H4 (cell line): ENCODE data around the gene FNIP2. TPM values are rescaled to one million over a fixed set of nuclear protein-coding genes. Genes with fewer than 3 reads are reported as not detected.
A peak's percentile ranks its signal among the peaks of the same experiment; 100 is the strongest.
"Not testable (repeated sequence)": the region's sequence is repeated elsewhere in the genome, so short reads cannot be mapped to it uniquely, and the experiment has no call there.

ENCODE experiments used
- DNase-seq: peaks from one replicate; pipeline ENCODE4 v3.0.0-alpha.2; 2015; ENCODE audit warnings: low spot score
- total RNA-seq: library from RNA; depleted of rRNA; stranded (reverse); fragments of >200 nt; shearing (Covaris generic); gene quantifications from 2 replicates; pipeline ENCODE4 v1.2.3, GENCODE V29; 2014

Gene FNIP2
- total RNA-seq, 1 experiment from 2014 or later = 5.7 TPM

DNA sequence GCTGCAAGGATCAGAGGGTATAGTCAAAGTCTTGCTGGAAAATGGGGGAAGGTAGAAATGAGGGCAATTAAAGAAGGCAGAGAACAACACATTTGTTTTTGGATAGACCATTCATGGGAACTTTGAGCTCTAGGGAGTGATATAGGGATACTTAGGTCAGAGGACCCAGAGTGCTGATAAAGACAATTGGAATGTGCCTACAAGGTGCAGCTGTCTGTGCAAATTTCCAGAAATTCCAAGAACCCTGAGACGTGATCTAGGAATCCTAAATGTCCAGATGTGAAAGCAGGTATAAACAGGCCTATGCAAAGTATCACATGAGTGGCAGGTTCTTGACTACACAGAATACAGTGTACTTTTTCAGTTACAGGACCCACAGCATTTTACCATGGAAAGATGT lies 24.2 kb downstream of the FNIP2 start:
- DNase-seq = no peak

DNA sequence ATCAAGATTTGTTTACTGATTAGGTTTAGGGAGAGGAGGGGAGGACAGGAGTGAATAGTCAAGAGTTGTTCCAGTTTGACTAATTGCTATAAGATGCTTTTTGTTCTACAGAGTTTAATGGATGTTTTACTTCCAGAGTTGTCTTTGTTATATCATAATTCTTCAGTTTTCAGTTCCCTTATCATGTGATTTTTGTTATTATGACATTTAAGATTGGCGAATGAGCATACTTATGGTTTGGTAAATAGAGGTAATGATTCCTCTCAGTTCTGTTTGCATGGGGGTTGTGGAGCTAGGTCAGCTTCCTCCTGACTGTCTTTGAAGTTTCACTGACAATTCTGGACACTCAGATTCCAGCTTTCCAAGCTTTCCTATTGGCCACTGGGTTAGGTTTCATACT lies 24.6 kb downstream of the FNIP2 start:
- DNase-seq = not testable (repeated sequence)

DNA sequence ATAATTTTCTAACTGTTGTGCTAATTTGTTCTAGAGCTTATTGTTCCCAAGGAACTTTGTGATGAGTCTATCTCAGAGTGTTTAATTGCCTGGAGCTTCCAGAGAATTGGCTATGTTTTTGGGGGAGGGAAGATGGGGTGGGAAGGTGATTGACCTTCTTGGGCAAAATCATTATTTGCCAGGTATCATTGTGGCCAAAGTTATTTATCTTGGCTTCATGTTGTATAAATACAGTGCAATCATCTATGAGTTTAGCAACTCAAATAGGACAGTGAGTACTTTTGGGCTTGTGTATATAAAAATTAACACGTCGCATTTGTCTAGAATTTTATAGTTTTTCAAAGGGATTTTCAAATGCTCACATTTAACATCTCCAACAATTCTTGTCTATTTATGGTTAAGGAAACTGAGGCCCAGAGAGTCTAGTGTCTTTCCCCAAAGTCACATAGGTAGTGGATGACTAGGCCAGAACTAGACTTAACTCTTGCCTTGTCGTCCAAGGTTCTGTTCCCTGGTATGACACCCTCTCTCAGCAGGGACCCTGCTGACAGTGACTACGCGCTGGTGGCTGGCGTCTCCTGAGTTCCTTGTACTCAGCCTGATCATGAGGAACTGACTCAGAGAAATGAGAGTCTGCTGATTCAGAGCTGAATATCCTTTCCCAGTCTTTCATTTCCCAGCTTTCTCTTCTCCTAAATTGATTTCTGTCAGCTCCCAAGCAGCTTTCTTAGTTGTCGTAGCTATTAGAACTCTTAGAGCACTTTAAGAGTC lies 27.7 kb downstream of the FNIP2 start:
- no peak for DNase-seq

DNA sequence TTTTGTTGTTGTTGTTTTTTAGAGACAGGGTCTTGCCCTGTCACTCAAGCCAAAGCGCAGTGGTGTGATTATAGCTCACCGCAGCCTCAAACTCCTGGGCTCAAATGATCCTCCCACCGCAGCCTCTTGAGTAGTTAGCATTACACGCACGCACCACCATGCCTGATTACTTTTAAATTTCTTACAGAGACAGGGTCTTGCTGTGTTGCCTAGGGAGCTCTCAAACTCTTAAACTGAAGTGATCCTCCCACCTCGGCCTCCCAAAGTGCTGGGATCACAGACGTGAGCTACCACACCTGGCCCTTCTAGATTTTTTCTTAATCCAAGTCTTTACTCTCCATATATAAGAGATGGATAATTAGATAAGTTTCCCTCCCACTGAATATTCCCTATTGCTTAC lies 29.2 kb downstream of the FNIP2 start:
- DNase-seq = no peak

DNA sequence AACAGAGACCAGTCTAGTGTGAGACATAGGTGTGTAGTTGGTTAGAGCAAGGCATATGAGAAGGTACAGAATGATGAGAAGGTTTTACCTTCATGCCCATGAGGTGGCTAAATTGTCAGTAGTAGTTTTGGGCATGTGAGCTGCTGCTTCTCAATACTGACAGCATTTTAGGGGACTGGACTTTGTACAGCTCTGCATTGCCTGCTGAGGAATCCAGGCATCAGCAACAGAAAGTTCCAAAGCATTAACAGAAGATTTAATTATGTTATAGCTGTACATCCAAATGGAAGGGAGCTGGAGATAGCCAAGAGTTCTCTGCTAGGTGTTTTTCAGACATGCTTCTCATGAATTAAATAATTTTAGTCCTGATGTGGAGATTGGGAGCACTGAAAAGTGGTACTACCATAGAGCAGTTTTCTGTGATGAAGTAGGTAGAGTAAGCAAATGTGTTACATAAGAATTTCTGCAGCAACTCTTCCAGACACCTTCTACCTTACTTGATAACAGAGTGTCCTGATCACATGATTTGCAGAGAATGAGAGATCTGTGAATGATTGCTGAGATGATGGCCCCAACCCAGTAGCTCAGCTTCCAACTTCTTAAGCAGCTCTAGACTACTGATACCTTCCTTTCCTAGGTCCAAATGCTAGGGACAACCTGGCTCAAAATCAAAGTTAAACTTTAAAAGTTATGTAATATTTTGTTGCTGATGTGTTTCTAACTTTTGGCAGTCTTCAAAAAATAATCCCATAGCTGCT lies 30.4 kb downstream of the FNIP2 start:
- DNase-seq = no peak

DNA sequence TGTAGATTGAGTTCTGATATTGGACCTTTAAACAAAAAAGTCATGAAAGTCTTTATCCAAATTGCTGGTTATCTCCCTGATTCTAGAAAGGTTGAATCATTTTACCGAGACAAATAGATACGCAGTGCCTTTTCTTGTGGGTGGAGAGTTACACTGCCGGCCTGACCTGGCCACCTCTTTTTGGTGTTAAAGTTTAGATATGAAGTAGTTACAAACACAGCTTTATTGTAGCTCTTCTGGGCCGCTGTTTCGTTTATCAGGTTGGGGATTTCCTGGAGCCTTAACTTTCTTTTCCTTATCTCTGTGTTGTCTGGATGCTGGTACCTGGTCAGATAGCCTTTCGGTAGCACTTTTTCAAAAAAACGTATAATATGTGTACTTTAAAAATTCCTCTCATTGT lies 31.0 kb downstream of the FNIP2 start:
- no peak for DNase-seq

DNA sequence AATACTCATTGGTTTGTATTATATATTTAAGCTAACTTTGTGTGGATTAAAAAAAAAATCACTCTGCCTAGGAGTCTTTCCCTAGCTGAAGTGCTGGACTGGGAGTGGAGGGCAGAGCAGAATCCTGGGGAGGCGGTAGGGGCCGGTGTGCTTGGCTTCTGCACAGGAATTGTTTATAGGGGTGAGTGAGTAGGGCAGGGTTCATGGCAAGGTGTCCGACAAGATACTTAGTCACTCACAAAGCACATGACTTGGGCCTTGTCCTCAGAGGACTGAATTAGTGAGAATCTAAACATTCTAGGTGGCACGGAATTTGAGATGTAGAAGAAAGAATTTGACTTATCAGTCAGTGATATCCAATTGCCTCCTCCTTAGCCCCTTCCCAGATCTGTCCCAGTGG lies 32.2 kb downstream of the FNIP2 start:
- DNase-seq = peak; percentile 14

DNA sequence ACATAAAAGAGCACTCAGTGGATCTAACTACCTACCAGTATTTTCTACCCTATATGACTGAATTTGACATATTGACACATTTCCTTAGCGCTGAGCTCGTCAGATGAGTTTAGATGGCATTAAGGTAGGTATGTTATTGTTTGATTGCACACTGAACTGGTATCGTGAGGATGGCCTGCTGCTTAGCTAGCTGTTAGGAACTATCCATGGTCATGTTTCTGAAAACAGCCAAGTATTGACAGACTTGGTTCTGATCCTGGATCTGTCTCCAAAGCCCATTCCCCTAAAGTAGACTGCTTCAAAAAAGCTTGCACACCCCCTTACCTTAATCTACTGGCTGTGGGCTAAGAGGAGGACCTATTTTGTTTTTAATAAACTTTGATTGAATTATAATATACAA lies 32.9 kb downstream of the FNIP2 start:
- no peak for DNase-seq

DNA sequence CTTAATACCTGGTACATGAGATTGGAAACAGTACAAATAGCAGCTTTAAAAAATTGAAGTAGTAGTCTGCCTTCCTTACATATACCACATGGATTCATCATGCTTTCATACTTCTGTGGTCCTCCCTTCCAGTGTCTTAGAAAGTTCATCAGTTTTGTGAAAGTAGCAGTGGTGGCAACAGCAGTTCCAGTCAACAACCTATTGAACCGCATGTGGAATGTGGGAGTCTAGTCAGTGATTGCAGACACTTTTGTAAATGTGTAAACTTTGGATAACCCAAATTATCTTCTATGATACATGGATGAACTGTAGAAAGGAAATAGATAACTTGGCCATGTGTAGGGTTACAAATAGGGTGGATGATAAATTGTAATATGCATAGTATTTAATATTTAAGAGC lies 34.1 kb downstream of the FNIP2 start:
- DNase-seq = no peak

DNA sequence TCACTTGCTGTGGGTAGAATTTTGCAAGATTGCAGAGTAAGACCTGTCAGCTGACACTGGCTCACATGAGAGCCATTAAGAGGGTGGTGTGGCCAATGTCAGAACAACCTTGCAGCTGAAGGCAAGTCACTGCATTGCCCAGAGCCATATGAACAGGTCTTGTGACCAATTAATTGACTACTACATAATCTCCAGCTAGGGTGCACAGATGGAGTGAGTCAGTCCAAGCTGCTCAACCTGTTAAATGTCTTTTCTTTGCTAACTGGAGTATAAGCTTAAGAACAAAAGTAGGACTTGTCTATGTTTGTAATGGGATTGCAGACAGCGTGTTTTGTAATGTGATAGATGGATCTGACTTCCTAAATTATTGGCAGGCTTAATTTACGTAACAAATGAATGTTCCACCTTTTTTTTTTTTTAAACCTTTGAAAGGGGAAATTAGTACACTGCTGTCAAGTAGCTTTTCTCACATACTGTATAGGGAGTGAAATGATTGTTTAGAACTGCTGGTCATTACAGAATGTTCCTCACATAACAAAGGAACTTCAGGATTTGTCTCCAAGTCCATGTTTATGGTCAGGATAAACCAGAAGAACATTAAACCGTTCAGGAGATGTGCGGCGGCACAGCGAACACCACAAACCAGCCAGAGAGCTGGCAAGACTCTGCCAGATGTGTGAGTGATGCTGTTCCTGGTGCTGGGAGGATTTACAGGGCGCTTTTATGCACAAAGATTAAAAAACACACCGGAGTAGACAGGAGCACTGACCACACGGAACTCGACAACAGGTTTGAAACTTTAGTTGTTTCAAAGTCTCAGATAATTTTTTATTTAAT lies 37.0 kb downstream of the FNIP2 start:
- DNase-seq = no peak

DNA sequence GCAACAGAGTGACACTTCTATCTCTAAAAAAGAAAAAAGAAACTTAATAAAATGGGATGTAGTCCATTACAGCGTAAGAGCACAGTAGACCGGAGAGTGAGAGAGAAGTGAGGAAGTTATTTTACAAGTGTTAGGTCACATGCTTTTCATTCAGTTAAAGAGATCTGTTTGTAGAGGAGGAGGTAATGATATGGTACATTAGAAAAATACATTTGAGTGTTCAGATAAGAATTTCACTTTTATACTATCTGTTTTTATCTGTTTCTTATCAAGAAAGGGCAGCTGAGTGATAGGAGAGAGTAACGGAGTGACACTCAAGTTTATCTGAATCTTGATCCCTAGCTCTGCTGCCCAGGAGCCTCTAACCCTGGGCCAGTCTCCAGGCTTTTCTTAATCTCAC lies 38.9 kb downstream of the FNIP2 start:
- DNase-seq = no peak

DNA sequence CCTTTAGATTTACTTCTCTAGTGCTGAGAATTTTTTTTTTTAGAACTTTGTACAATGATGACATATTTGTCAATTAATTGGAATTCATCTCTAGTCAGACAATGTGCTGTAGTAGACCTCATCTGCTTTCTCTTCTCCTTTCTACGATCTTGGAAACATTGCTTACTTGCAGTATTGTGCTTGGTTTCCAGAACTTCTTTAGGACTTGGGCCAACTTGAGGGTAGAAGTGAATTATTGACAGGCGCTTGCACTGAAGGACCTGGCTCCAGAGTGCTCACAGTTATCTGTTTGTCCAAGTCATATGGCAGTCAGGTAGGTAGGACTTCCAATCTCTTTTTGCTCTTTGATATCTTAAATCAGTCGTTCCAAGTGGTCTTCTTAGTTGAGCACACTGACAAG lies 39.6 kb downstream of the FNIP2 start:
- no peak for DNase-seq

DNA sequence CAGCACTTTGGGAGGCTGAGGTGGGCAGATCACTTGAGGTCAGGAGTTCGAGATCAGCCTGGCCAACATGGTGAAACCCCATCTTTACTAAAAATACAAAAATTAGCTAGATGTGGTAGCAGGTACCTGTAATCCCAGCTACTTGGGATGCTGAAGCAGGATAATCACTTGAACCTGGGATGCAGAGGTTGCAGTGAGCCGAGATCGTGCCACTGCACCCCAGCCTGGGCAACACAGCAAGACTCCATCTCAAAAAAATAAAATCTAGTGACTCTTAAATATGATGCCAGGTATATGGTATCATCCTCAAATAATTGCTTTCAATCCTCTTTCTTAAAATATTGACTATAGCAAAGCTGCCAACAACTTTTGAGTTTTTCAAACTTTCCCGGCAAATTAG lies 40.4 kb downstream of the FNIP2 start:
- not testable (repeated sequence) for DNase-seq

DNA sequence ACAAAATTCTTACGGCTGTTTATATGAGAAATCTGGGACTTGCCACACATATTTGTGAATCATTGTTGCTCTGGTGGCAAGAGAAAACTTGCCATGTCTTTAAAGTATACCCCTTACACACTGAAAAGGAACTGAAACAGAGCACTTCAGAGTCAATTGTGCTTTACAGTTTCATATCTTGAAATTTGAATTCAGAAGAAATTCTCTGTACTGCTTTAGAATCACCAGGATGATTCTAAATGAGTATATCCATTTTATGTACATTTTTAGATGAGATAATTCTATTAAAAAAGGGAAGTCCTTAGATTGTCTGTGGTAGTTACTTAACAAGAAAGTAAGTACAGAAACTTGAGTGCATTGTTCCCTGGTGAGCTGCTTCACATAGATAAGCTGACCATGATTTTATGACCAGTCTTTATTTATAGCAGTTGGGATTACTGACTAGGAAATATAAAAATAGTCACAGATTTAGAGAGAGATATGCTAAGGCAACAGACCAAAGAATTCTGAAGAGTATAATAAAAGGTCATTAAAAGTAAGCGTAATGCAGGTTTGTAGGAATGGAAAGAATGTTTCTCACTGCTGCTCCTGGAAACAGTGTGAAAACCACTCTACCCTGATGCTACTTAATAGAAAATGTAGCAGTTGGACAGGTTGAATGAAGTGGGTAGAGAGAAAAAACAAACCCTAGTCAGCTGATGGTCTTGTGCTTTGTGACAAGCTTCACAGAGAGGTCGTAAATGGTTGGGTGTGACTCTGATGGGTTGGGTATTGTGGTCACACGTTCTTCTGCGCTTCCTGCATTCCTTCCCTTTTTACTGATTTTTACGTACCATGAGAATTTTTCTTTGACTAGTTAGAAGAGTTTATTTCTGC lies 41.0 kb downstream of the FNIP2 start:
- DNase-seq = peak; percentile 85

DNA sequence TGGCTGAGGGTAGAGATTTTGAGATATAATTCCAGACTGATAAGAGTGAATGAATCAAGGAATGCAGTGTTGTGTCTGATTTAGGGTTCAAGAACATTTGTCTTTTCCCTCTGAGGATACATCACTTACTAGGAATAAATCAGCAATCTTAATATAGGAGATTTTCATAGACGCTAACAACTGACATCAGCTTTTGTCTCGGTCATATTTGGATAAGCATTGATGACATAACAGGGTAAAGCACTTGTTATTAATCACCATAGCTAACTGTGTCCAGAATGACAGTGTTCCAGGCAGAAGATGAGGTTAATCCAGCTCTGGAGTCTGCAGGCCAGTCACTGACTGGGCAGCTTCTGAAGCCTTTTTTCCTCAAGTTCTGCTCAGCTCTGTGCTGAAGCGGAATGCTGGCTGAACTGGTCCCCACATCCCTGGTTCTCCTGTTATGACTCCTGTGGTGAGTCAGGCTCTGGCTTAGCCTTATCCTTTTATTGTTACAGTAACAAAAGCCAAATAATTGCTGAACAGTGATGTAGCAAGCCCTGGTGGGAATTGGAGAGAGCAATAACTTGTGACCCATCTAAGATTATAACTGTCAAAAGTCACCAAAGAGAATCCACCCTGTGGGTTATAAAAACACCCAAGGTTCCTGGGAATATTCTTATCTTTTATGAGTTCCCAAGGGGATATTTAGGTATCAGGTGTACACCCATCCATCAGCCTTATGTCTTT lies 41.8 kb downstream of the FNIP2 start:
- DNase-seq = peak; percentile 80

DNA sequence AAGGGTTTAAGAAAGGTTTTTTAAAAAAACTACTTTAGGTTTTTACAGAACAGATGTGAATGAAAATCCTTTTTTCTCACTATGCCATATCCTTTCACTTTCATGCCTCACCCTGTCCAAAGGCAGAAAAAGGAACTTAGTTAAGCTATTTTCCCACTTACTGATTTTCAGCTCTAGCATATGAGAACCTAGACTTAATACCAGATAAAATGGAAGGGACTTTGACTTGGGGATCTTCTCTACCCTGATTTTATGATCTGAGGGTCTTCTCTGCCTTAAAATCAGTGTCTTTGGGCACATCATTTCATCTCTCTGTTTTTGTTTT lies 42.4 kb downstream of the FNIP2 start:
- DNase-seq = no peak

DNA sequence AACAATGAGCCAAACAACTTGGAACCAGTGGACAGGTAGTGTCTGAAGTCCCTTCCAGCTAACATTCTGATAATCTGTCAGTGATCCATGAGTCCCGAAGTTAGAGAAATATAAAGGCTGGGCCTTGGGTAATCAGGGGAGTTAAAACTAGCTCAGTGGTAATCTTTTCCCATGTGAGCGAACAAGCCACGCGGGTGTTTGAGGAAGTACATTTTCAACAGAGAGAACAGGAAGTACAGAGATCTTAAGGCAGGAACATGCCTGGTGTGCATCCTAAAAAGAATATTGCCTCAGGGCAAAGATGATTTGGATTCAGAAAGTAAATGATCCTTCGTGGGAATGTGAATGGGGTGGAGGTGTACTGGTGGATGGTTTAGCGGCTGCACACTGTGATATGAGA lies 42.9 kb downstream of the FNIP2 start:
- DNase-seq = no peak

DNA sequence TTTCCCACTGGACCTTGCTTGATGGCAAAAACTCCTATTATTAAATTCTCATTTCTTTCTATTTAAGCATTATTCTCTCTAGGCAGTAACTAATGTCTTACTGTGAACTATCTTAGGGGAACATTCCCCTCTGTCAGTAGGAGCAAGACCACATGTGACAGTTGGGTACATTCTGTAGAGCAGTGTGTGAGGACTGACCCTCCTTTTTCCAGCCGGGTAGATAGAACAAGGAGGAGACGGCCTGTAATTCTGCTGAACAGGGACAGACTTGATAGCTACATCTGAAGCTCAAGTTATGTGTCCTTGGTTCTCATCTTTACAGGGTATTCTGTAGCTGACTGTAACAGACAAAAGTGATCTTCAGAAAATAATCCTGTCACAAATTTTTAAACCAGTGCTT lies 43.3 kb downstream of the FNIP2 start:
- no peak for DNase-seq

DNA sequence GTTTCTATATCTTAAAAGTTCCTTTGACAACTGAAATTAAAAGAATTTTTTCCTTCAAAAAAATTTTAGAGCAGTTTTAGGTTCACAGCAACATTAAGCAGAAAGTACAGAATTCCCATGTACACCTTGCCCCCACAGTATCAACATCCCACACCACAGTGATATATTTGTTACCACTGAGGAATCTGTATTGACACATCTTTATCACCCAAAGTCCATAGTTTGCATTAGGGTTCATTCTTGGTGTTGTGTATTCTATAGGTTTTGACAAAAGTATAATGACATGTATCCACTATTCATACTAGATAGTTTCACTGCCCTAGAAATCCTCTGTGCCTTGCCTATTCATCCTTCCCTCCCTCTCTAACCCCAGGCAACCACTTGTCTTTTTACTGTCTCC lies 43.7 kb downstream of the FNIP2 start:
- no peak for DNase-seq

DNA sequence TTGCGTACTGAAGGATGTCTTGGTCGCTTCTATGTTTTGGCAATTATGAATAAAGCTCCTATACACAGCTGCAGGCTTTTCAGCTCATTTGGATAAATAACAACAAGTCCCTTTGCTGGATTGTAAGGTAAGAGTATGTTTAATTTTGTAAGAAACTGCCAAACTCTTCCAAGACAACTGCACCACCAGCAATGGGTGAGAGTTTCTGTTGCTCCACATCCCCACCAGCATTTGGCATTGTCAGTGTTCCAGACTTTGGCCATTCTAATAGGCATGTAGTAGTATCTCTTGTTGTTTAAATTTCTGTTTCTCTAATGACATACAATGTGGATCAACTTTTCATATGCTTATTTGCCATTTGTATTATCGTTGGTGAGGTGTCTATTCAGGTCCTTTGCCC lies 44.3 kb downstream of the FNIP2 start:
- no peak for DNase-seq

DNA sequence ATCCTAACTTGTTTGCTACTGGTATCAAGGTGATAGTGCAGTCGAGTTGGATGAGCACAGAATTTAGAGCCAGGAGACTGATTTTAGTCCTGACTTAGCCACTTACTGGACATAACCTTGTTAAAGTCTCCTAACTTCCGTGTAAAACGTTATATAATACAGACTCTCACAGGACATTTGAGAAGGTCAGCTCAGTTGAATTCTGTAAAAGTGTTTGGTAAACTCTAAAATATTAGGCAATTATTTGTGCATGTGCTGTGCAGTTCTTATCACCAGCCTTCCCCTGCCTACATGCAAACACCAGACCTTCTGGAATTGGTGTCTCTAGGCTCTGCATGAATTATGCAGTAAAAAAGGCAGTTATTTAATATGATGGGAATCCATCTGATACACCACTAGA lies 45.4 kb downstream of the FNIP2 start:
- no peak for DNase-seq
